ENCODE results near the gene BEST4.

DNA sequence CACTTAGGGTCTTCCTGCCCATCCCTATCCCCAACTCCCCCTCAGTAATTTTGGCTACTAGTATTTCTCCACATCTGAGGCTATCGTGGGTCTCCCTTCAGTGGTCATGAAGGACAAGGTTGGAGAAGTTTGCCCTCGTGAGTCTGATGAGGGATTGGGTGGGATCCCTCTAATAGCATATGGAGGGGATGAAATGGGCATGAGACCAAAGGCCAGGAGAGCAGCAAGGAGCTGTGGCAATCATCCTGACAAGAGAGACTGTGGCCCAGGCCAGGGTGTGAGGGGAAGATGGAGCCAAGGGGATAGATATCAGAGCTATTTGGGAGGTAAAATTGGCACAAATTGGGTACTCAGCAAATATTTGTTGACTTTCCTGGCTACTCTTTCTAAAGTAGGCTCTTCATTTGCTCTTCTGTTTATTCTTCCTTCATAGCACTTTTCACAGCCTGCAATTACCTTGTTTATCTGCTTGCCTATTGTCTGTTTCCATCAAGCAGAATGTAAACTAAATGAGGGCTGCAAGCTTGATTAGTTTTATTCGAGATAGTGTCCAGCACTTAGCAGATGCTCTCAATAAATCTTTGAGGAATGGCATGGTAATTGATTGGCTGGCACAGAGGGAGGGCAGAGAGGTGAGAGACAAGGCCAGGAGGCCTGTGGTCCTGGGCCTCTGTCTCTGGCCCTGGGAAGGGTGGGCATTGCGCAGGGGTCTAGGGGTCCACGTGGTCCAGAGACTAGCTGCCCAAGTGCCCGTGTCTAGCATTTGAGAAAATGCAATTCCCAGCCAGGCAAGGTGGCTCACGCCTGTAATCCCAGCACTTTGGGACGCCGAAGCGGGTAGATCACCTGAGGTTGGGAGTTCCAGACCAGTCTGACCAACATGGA is 10.8 kb upstream of the BEST4 start:
- TF ChIP-seq HIVEP1 (CRISPR knock-in tag; IDR thresholded peaks at IDR 0.05) (no peak), JARID2 (CRISPR knock-in tag; IDR thresholded peaks at IDR 0.05; ENCODE audit: insufficient replicate concordance) (no peak), NR3C1 (CRISPR knock-in tag; IDR thresholded peaks at IDR 0.05) (no peak), MAFF (IDR thresholded peaks at IDR 0.05; ENCODE audit: low read depth, low read length) (peak; percentile 27; the same call in 1 of the 2 replicates), HDAC2 (CRISPR knock-in tag; IDR thresholded peaks at IDR 0.05) (no peak), ESRRA (CRISPR knock-in tag; IDR thresholded peaks at IDR 0.05; ENCODE audit: low read depth) (no peak), GZF1 (CRISPR knock-in tag; IDR thresholded peaks at IDR 0.05) (no peak), NONO (IDR thresholded peaks at IDR 0.05) (no peak), NONO (CRISPR knock-in tag; conservative IDR thresholded peaks at IDR 0.05) (no peak), ZZZ3 (CRISPR knock-in tag; IDR thresholded peaks at IDR 0.05; ENCODE audit: borderline replicate concordance) (no peak)
- TF ChIP-seq, protein P1, sequence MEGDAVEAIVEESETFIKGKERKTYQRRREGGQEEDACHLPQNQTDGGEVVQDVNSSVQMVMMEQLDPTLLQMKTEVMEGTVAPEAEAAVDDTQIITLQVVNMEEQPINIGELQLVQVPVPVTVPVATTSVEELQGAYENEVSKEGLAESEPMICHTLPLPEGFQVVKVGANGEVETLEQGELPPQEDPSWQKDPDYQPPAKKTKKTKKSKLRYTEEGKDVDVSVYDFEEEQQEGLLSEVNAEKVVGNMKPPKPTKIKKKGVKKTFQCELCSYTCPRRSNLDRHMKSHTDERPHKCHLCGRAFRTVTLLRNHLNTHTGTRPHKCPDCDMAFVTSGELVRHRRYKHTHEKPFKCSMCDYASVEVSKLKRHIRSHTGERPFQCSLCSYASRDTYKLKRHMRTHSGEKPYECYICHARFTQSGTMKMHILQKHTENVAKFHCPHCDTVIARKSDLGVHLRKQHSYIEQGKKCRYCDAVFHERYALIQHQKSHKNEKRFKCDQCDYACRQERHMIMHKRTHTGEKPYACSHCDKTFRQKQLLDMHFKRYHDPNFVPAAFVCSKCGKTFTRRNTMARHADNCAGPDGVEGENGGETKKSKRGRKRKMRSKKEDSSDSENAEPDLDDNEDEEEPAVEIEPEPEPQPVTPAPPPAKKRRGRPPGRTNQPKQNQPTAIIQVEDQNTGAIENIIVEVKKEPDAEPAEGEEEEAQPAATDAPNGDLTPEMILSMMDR (CRISPR knock-in tag; IDR thresholded peaks at IDR 0.05) = no peak
- TF ChIP-seq, protein P2, sequence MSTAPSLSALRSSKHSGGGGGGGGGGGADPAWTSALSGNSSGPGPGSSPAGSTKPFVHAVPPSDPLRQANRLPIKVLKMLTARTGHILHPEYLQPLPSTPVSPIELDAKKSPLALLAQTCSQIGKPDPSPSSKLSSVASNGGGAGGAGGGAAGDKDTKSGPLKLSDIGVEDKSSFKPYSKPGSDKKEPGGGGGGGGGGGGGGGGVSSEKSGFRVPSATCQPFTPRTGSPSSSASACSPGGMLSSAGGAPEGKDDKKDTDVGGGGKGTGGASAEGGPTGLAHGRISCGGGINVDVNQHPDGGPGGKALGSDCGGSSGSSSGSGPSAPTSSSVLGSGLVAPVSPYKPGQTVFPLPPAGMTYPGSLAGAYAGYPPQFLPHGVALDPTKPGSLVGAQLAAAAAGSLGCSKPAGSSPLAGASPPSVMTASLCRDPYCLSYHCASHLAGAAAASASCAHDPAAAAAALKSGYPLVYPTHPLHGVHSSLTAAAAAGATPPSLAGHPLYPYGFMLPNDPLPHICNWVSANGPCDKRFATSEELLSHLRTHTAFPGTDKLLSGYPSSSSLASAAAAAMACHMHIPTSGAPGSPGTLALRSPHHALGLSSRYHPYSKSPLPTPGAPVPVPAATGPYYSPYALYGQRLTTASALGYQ (CRISPR knock-in tag; IDR thresholded peaks at IDR 0.05) = no peak
- TF ChIP-seq, protein P3, sequence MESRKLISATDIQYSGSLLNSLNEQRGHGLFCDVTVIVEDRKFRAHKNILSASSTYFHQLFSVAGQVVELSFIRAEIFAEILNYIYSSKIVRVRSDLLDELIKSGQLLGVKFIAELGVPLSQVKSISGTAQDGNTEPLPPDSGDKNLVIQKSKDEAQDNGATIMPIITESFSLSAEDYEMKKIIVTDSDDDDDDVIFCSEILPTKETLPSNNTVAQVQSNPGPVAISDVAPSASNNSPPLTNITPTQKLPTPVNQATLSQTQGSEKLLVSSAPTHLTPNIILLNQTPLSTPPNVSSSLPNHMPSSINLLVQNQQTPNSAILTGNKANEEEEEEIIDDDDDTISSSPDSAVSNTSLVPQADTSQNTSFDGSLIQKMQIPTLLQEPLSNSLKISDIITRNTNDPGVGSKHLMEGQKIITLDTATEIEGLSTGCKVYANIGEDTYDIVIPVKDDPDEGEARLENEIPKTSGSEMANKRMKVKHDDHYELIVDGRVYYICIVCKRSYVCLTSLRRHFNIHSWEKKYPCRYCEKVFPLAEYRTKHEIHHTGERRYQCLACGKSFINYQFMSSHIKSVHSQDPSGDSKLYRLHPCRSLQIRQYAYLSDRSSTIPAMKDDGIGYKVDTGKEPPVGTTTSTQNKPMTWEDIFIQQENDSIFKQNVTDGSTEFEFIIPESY (CRISPR knock-in tag; IDR thresholded peaks at IDR 0.05) = no peak

Measured in HepG2 (cell line).